Nephron (organoid): ENCODE measurements around the gene EDIL3.
A peak's percentile ranks its signal among the peaks of the same experiment; 100 is the strongest.

Source experiments
- H3K27ac Mint-ChIP-seq, 3 experiments: 2 replicates each; pipeline ENCODE4 v1.8.0; 2020; ENCODE audit warnings: mixed read lengths in 3 of 3, mild to moderate bottlenecking in 2 of 3, moderate library complexity in 1 of 3
- H3K27me3 Mint-ChIP-seq: 2 replicates; pipeline ENCODE4 v1.8.0; 2021; ENCODE audit warnings: low read depth, mild to moderate bottlenecking, moderate library complexity, mixed read lengths
- H3K36me3 Mint-ChIP-seq: 2 replicates; pipeline ENCODE4 v1.8.0; 2020; ENCODE audit warnings: low read depth, mixed read lengths
- H3K4me1 Mint-ChIP-seq: 2 replicates; pipeline ENCODE4 v1.8.0; 2020; ENCODE audit warnings: mixed read lengths
- H3K4me3 Mint-ChIP-seq, 3 experiments: 2 replicates each; pipeline ENCODE4 v1.8.0; 2020; ENCODE audit warnings: mild to moderate bottlenecking in 3 of 3, mixed read lengths in 3 of 3, moderate library complexity in 2 of 3
- H3K9me3 Mint-ChIP-seq: 2 replicates; pipeline ENCODE4 v1.8.0; 2020; ENCODE audit warnings: mixed read lengths
- CTCF ChIP-seq, 3 experiments: fragments of 200-600 bp; sonication (generic); IDR thresholded peaks; one replicate each; pipeline ENCODE4 v1.5.0; 2021; ENCODE audit warnings: antibody characterized with exemption in 3 of 3; ENCODE audit not compliant: unreplicated experiment in 3 of 3

Gene EDIL3

GRCh38 chr5:83987513-83988292 is 397.0 kb downstream of the EDIL3 start:
- no peaks in the 10 kb centered on the region for H3K9me3 Mint-ChIP-seq
- H3K36me3 Mint-ChIP-seq = no peaks in the 10 kb centered on the region
- no peak for TF ChIP-seq CTCF (IDR thresholded peaks at IDR 0.05; ENCODE audit: unreplicated experiment in 3 of 3)
- H3K27ac Mint-ChIP-seq = no peak overlapping the region
- no peak overlapping the region for H3K4me3 Mint-ChIP-seq
- H3K4me1 Mint-ChIP-seq = no peaks in the 10 kb centered on the region
- no peaks in the 10 kb centered on the region for H3K27me3 Mint-ChIP-seq

- H3K4me3 Mint-ChIP-seq = no peak overlapping the region
- H3K4me1 Mint-ChIP-seq = no peaks in the 10 kb centered on the region
- H3K27me3 Mint-ChIP-seq = no peaks in the 10 kb centered on the region
- no peak for TF ChIP-seq CTCF (IDR thresholded peaks at IDR 0.05; ENCODE audit: unreplicated experiment in 3 of 3)
- no peaks in the 10 kb centered on the region for H3K36me3 Mint-ChIP-seq
- H3K27ac Mint-ChIP-seq = no peak overlapping the region
- H3K9me3 Mint-ChIP-seq = no peaks in the 10 kb centered on the region
Measured at GRCh38 chr5:83983852-83984251, 400.8 kb downstream of the EDIL3 start.

DNA sequence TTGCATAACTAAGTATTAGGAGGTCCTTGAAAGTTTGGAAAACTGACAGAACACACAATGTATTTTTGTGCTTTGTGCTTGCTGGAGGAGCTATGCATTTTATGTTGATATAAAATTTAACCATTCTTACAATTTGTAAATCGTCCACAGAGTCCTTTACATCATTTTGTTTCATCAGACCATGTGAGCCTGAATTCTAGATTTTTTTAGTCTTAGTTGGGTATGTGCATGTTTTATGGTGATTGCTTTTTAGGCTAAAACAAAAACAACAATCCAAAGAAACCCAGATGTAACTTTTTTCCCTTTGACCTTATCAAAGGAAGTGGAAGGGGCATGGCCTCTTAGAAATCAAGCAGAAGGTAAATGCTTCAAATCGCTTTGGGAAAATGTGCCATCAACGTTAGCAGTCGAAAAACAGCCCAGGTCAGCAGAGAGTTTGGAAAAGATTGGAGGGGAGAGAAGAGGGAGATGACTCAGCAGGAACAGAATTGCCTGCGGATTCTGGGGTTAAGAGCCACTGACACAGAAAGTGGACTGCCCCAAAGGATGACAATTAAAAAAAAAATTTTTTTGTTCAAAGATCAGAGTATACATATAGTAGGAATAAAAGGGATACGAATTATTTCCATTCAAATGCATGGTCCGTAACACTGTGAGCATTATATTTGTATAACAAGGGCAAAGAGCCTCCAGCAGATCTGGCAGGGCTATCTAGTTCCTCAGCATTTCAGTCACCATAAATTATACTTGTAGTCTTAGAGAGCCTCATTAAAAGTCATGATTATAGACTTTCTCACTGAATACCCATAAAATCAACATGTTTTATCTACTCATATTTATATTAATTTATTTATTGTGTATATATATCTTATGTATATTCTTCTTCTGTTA is 410.5 kb downstream of the EDIL3 start:
- H3K27ac Mint-ChIP-seq = peak overlapping the region in 2 of 3 experiments; percentile 2 to 59
- no peak for TF ChIP-seq CTCF (IDR thresholded peaks at IDR 0.05; ENCODE audit: unreplicated experiment in 3 of 3)
- H3K9me3 Mint-ChIP-seq = no peaks in the 10 kb centered on the region
- no peaks in the 10 kb centered on the region for H3K27me3 Mint-ChIP-seq
- H3K4me1 Mint-ChIP-seq = no peaks in the 10 kb centered on the region
- H3K4me3 Mint-ChIP-seq = no peak overlapping the region
- no peaks in the 10 kb centered on the region for H3K36me3 Mint-ChIP-seq

GRCh38 chr5:83972909-83973308 is 411.8 kb downstream of the EDIL3 start:
- H3K4me3 Mint-ChIP-seq = no peak overlapping the region
- TF ChIP-seq CTCF (IDR thresholded peaks at IDR 0.05; ENCODE audit: unreplicated experiment in 3 of 3) = no peak
- H3K9me3 Mint-ChIP-seq = no peaks in the 10 kb centered on the region
- peak overlapping the region in 1 of 3 experiments; percentile 48 for H3K27ac Mint-ChIP-seq
- H3K4me1 Mint-ChIP-seq = no peaks in the 10 kb centered on the region
- no peaks in the 10 kb centered on the region for H3K36me3 Mint-ChIP-seq
- no peaks in the 10 kb centered on the region for H3K27me3 Mint-ChIP-seq

GRCh38 chr5:83972236-83972635 is 412.4 kb downstream of the EDIL3 start:
- TF ChIP-seq CTCF (IDR thresholded peaks at IDR 0.05; ENCODE audit: unreplicated experiment in 3 of 3) = no peak
- H3K27me3 Mint-ChIP-seq = no peaks in the 10 kb centered on the region
- no peaks in the 10 kb centered on the region for H3K36me3 Mint-ChIP-seq
- H3K27ac Mint-ChIP-seq = no peak overlapping the region
- no peaks in the 10 kb centered on the region for H3K9me3 Mint-ChIP-seq
- no peaks in the 10 kb centered on the region for H3K4me1 Mint-ChIP-seq
- H3K4me3 Mint-ChIP-seq = no peak overlapping the region
